Natural killer cell (primary cell): ENCODE data around the gene GYPC. TPM values are rescaled to one million over a fixed set of nuclear protein-coding genes. Genes with fewer than 3 reads are reported as not detected.
A peak's percentile ranks its signal among the peaks of the same experiment; 100 is the strongest.

Source experiments
- ATAC-seq, 3 donors: fragments of 150-1000 bp in 2 of 3; fragments of 200-7000 bp in 1 of 3; cut with Tn5 transposase; 1 replicate in 1 of 3; 2 replicates in 2 of 3; pipeline ENCODE4 v1.10.0; 2021; ENCODE audit warnings: mild to moderate bottlenecking in 2 of 3, moderate library complexity in 2 of 3
- DNase-seq, 2 donors: peaks; one replicate each; pipeline versions ENCODE4 v3.0.0 to v3.0.0-alpha.2; 2013 to 2021; ENCODE audit warnings: mixed read lengths in 1 of 2
- H3K27ac ChIP-seq: one replicate; pipeline ENCODE4 v1.5.1; 2013; ENCODE audit warnings: mild to moderate bottlenecking, low read length
- H3K27me3 ChIP-seq: one replicate; pipeline ENCODE4 v1.6.1; 2013; ENCODE audit warnings: low read length; ENCODE audit not compliant: control insufficient read depth, insufficient read depth
- H3K36me3 ChIP-seq: one replicate; pipeline ENCODE4 v1.6.1; 2013; ENCODE audit warnings: low read length; ENCODE audit not compliant: control insufficient read depth, insufficient read depth
- H3K4me1 ChIP-seq: one replicate; pipeline ENCODE4 v1.6.1; 2013; ENCODE audit warnings: low read length; ENCODE audit not compliant: control insufficient read depth, insufficient read depth
- H3K4me3 ChIP-seq: one replicate; pipeline ENCODE4 v1.5.1; 2013; ENCODE audit warnings: low read length
- H3K9me3 ChIP-seq: one replicate; pipeline ENCODE4 v1.6.1; 2013; ENCODE audit warnings: low read length; ENCODE audit not compliant: control insufficient read depth, insufficient read depth
- H3K27ac Mint-ChIP-seq, 2 donors: one replicate each; pipeline ENCODE4 v1.8.0; 2022; ENCODE audit warnings: mild to moderate bottlenecking in 2 of 2, mixed read lengths in 2 of 2, moderate library complexity in 1 of 2
- H3K27me3 Mint-ChIP-seq, 2 donors: one replicate each; pipeline ENCODE4 v1.8.0; 2022; ENCODE audit warnings: low read depth in 2 of 2, mixed read lengths in 2 of 2
- H3K36me3 Mint-ChIP-seq: one replicate; pipeline ENCODE4 v1.8.0; 2022; ENCODE audit warnings: mixed read lengths
- H3K4me1 Mint-ChIP-seq, 2 donors: one replicate each; pipeline ENCODE4 v1.8.0; 2022; ENCODE audit warnings: mixed read lengths in 2 of 2
- H3K4me3 Mint-ChIP-seq: one replicate; pipeline ENCODE4 v1.8.0; 2022; ENCODE audit warnings: mild to moderate bottlenecking, moderate library complexity, mixed read lengths
- H3K9me3 Mint-ChIP-seq, 2 donors: one replicate each; pipeline ENCODE4 v1.8.0; 2022; ENCODE audit warnings: mixed read lengths in 2 of 2
- CTCF ChIP-seq: fragments of 200-600 bp; IDR thresholded peaks from one replicate; pipeline ENCODE4 v1.8.0; 2022; ENCODE audit warnings: antibody characterized with exemption
- WGBS: methylation state at CpG from one replicate; pipeline ENCODE4 v1.1.7; 2013; ENCODE audit warnings: missing lambda C conversion rate; ENCODE audit not compliant: insufficient coverage; 5-methylcytosine and 5-hydroxymethylcytosine counted together
- intact Hi-C: fragments of 100-400 bp; cut with micrococcal nuclease; formaldehyde crosslinking; loops from one replicate; pipeline ENCODE4 v1.14.2; 2022
- total RNA-seq, 4 donors: library from RNA; stranded (reverse); fragments of 120-200 nt in 1 of 4; gene quantifications; one replicate each; pipeline versions ENCODE4 v1.2.3 to v1.2.4, GENCODE V29; 2013 to 2022

The GYPC gene
- total RNA-seq, 3 donors from 2014 or later (not counting 1 experiment from before 2014, with no cell fraction given), result 74.2 to 92.3 (median 78.7) TPM

GRCh38 chr2:126620302-126620701 lies 35.7 kb upstream of the GYPC start:
- no peak for TF ChIP-seq CTCF
- Mint-ChIP-seq H3K4me1 (peaks cover 6% of the 10 kb centered on the region in 2 donors), H3K27ac (no peak overlapping the region), H3K4me3 (no peak overlapping the region), H3K9me3 (no peaks in the 10 kb centered on the region), H3K36me3 (no peaks in the 10 kb centered on the region), H3K27me3 (peaks cover 0 to 2% of the 10 kb centered on the region in 2 donors)
- Histone ChIP-seq H3K27ac (no peak overlapping the region), H3K9me3 (no peaks in the 10 kb centered on the region), H3K36me3 (no peaks in the 10 kb centered on the region), H3K4me1 (no peaks in the 10 kb centered on the region), H3K4me3 (no peak overlapping the region), H3K27me3 (no peaks in the 10 kb centered on the region)
- WGBS, result no CpG with 5 or more reads among the region's 2 CpGs
- intact Hi-C loops, result no loop called here
- DNase-seq, result no peak
- ATAC-seq, result peak in 1 of 3 donors; percentile 36

DNA sequence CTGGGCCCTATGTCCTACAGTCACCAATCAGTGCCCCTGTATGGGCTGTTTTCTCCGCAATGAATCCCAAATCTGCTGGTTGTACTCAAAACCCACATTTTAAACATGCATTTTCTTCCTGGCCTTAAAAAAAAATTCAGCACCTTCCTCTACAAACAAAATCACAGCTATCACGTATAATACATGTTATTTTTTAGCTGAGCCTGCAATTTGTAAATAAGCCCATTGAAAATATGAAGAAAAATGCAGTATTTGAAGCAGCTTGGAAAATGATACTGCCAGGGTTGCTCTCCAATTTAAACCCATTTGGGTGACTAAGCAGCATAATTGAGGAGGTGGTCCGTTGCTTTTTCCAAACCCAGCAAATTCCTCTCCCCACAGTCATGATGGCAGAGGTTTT lies 33.0 kb upstream of the GYPC start:
- Mint-ChIP-seq H3K4me3 (no peak overlapping the region), H3K4me1 (no peaks in the 10 kb centered on the region), H3K36me3 (no peaks in the 10 kb centered on the region), H3K9me3 (no peaks in the 10 kb centered on the region), H3K27ac (no peak overlapping the region), H3K27me3 (peaks cover 10 to 12% of the 10 kb centered on the region in 2 donors)
- Histone ChIP-seq H3K4me1 (no peaks in the 10 kb centered on the region), H3K4me3 (no peak overlapping the region), H3K9me3 (no peaks in the 10 kb centered on the region), H3K27me3 (peaks cover 4% of the 10 kb centered on the region), H3K36me3 (no peaks in the 10 kb centered on the region), H3K27ac (no peak overlapping the region)
- ATAC-seq, result no peak
- DNase-seq, result no peak
- intact Hi-C loops, result no loop called here
- no peak for TF ChIP-seq CTCF
- 91% methylated on average over 1 of the region's 3 CpGs for WGBS

- TF ChIP-seq CTCF, result no peak
- no peak for ATAC-seq
- Mint-ChIP-seq H3K27me3 (peaks cover 22 to 26% of the 10 kb centered on the region in 2 donors), H3K4me3 (no peak overlapping the region), H3K4me1 (no peaks in the 10 kb centered on the region), H3K27ac (no peak overlapping the region), H3K36me3 (no peaks in the 10 kb centered on the region), H3K9me3 (no peaks in the 10 kb centered on the region)
- Histone ChIP-seq H3K4me3 (no peak overlapping the region), H3K9me3 (no peaks in the 10 kb centered on the region), H3K27me3 (peaks cover 6% of the 10 kb centered on the region), H3K27ac (no peak overlapping the region), H3K36me3 (no peaks in the 10 kb centered on the region), H3K4me1 (no peaks in the 10 kb centered on the region)
- whole genome bisulfite sequencing, result 100% methylated on average over 2 of the region's 2 CpGs
- intact Hi-C loops, result no loop called here
- no peak for DNase-seq
These were observed 28.3 kb upstream of the GYPC start for GRCh38 chr2:126627643-126628042.

DNA sequence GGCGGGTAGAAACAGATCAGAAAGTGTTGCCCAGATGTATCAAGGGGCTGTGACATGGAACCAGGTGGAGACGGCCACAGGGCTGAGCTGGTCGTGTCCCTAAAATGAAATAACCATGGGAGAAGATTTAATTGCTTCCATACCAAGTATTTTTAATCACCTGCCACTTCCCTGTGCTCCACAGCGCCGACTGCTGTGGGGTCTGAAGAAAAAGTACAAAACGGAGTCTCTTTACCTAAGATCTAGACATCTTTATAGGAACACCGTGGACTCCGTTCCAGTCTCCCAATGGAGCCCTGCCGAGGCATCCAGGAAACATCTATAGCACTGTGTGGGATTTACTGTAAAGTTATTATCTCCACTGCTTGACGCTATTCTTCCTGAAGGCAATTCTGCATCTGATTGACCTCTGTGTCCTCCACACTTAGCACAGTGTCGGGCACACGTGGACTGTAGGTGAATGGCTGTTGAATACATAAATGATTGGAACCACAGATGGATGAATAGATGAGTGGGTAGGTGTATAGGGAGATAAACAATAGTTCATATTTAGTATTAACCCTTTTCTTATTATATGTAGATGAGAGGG lies 21.6 kb upstream of the GYPC start:
- TF ChIP-seq CTCF, result peak; percentile 62
- DNase-seq, result peak in 1 of 2 donors; percentile 58

More for the DNA sequence above, 21.6 kb upstream of the GYPC start:
- Mint-ChIP-seq H3K27ac (no peak overlapping the region), H3K36me3 (no peaks in the 10 kb centered on the region), H3K4me1 (peaks cover 0 to 5% of the 10 kb centered on the region in 2 donors), H3K9me3 (no peaks in the 10 kb centered on the region), H3K27me3 (peaks cover 14 to 15% of the 10 kb centered on the region in 2 donors), H3K4me3 (no peak overlapping the region)
- no peaks in the 10 kb centered on the region for H3K36me3 ChIP-seq
- WGBS, result 47% methylated on average over 10 of the region's 12 CpGs
- H3K27ac ChIP-seq, result no peak overlapping the region
- no peaks in the 10 kb centered on the region for H3K9me3 ChIP-seq
- peak in 2 of 3 donors; percentile 46 to 62 for ATAC-seq
- no peak overlapping the region for H3K4me3 ChIP-seq
- peaks cover 2% of the 10 kb centered on the region for H3K27me3 ChIP-seq
- no peaks in the 10 kb centered on the region for H3K4me1 ChIP-seq
- intact Hi-C loops, result no loop called here
